Glutamatergic neuron (in vitro differentiated cells): ENCODE measurements around the gene WDR49. TPM values are rescaled to one million over a fixed set of nuclear protein-coding genes. Genes with fewer than 3 reads are reported as not detected.

Experiments used
- DNase-seq: peaks from one replicate; pipeline ENCODE4 v3.0.0; 2022
- H3K27ac Mint-ChIP-seq: one replicate; pipeline ENCODE4 v1.8.0; 2020; ENCODE audit warnings: mild to moderate bottlenecking, mixed read lengths, inconsistent platforms; ENCODE audit not compliant: unreplicated experiment
- H3K27me3 Mint-ChIP-seq: one replicate; pipeline ENCODE4 v1.8.0; 2020; ENCODE audit warnings: mild to moderate bottlenecking, moderate library complexity, mixed read lengths, inconsistent platforms; ENCODE audit not compliant: unreplicated experiment
- H3K36me3 Mint-ChIP-seq: one replicate; pipeline ENCODE4 v1.8.0; 2020; ENCODE audit warnings: mild to moderate bottlenecking, mixed read lengths, inconsistent platforms; ENCODE audit not compliant: unreplicated experiment
- H3K4me1 Mint-ChIP-seq: one replicate; pipeline ENCODE4 v1.8.0; 2020; ENCODE audit warnings: mild to moderate bottlenecking, low read depth, mixed read lengths, inconsistent platforms; ENCODE audit not compliant: unreplicated experiment
- H3K4me3 Mint-ChIP-seq: one replicate; pipeline ENCODE4 v1.8.0; 2020; ENCODE audit warnings: mild to moderate bottlenecking, mixed read lengths, inconsistent platforms; ENCODE audit not compliant: unreplicated experiment
- H3K9me3 Mint-ChIP-seq: one replicate; pipeline ENCODE4 v1.8.0; 2020; ENCODE audit warnings: mild to moderate bottlenecking, moderate library complexity, mixed read lengths, inconsistent platforms; ENCODE audit not compliant: unreplicated experiment
- CTCF ChIP-seq: fragments of 200-600 bp; sonication (generic); IDR thresholded peaks from one replicate; pipeline ENCODE4 v1.5.0; 2021; ENCODE audit not compliant: partially characterized antibody, unreplicated experiment
- total RNA-seq: library from RNA; stranded (reverse); fragmentation: NEBNext Ultra II Directional; extraction: Animal tissue kit (Norgen Biotek cat#: 25700); gene quantifications from one replicate; pipeline ENCODE4 v1.2.1, GENCODE V29; 2021; ENCODE audit not compliant: unreplicated experiment

The WDR49 gene
- total RNA-seq, 1 donor from 2014 or later: 0.76 TPM

DNA sequence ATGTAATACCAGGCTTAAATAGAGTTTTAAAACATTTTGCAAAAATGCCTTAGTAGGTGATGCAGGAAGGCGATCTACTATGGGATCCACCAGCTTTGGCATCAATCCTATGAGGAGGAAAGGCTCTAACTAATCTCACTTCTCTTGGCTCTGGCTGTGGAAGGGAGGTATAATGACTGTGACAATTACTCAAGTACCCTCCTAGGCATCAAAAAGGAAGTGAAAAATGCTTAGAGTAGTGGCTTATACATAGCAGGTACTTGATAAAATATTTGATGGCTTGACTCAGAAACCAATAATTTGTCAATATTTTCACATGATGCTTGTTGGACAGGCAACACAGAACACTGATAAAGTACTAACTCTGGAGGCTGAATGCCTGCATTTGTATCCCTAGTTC is 145.8 kb downstream of the WDR49 start:
- Mint-ChIP-seq H3K4me1 (no peaks in the 10 kb centered on the region), H3K4me3 (no peak overlapping the region), H3K27ac (no peak overlapping the region), H3K9me3 (peaks cover 1% of the 10 kb centered on the region), H3K36me3 (no peaks in the 10 kb centered on the region), H3K27me3 (no peaks in the 10 kb centered on the region)
- TF ChIP-seq CTCF: no peak
- DNase-seq: no peak

DNA sequence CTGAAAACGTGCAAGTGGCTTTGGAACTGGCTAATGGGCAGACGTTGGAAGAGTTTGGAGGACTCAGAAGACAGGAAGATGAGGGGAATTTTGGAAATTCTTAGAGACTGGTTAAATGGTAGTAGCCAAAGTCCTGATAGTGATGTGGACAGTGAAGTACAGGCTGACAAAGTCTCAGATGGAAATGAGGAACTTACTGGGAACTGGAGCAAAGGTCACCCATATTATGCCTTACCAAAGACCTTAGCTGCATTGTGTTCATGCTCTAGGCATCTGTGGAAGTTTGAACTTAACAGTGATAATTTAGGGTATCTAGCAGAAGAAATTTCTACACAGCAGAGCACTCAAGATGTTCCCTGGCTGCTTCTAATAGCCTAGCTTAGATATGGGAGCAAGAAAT is 151.3 kb downstream of the WDR49 start:
- Mint-ChIP-seq H3K27ac (no peak overlapping the region), H3K4me3 (no peak overlapping the region), H3K36me3 (no peaks in the 10 kb centered on the region), H3K4me1 (no peaks in the 10 kb centered on the region), H3K9me3 (peaks cover 3% of the 10 kb centered on the region), H3K27me3 (no peaks in the 10 kb centered on the region)
- no peak for DNase-seq
- TF ChIP-seq CTCF: no peak

DNA sequence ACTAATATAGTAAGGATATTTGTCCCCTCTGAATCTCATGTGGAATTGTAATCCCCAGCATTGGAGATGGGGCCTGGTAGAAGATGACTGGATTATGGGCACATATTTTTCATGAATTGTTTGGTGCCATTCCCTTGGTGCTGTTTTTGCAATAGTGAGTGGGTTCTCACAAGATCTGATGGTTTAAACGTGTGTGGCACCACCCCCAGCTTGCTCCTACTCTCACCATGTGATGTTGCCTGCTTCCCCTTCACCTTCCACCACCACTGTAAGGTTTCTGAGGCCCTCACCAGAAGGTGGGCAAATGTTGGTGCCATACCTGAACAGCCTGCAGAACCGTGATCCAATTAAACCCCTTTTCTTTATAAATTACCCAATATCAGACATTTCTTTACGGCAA is 151.8 kb downstream of the WDR49 start:
- Mint-ChIP-seq H3K9me3 (peaks cover 3% of the 10 kb centered on the region), H3K36me3 (no peaks in the 10 kb centered on the region), H3K27ac (no peak overlapping the region), H3K27me3 (no peaks in the 10 kb centered on the region), H3K4me1 (no peaks in the 10 kb centered on the region), H3K4me3 (no peak overlapping the region)
- DNase-seq: no peak
- no peak for TF ChIP-seq CTCF

- H3K27me3 Mint-ChIP-seq: no peaks in the 10 kb centered on the region
- no peak for DNase-seq
- peaks cover 2% of the 10 kb centered on the region for H3K9me3 Mint-ChIP-seq
- no peaks in the 10 kb centered on the region for H3K4me1 Mint-ChIP-seq
- no peaks in the 10 kb centered on the region for H3K36me3 Mint-ChIP-seq
- no peak overlapping the region for H3K4me3 Mint-ChIP-seq
- no peak overlapping the region for H3K27ac Mint-ChIP-seq
- no peak for TF ChIP-seq CTCF
Observed at GRCh38 chr3:167497903-167498302, 155.8 kb downstream of the WDR49 start.

- Mint-ChIP-seq H3K9me3 (peaks cover 2% of the 10 kb centered on the region), H3K4me3 (no peak overlapping the region), H3K4me1 (no peaks in the 10 kb centered on the region), H3K27me3 (no peaks in the 10 kb centered on the region), H3K27ac (no peak overlapping the region), H3K36me3 (no peaks in the 10 kb centered on the region)
- DNase-seq: no peak
- TF ChIP-seq CTCF: peak; percentile 40
Observed at GRCh38 chr3:167493244-167493643, 160.5 kb downstream of the WDR49 start.
